ENCODE measurements around the gene BHLHE41.

BHLHE41 gene

DNA sequence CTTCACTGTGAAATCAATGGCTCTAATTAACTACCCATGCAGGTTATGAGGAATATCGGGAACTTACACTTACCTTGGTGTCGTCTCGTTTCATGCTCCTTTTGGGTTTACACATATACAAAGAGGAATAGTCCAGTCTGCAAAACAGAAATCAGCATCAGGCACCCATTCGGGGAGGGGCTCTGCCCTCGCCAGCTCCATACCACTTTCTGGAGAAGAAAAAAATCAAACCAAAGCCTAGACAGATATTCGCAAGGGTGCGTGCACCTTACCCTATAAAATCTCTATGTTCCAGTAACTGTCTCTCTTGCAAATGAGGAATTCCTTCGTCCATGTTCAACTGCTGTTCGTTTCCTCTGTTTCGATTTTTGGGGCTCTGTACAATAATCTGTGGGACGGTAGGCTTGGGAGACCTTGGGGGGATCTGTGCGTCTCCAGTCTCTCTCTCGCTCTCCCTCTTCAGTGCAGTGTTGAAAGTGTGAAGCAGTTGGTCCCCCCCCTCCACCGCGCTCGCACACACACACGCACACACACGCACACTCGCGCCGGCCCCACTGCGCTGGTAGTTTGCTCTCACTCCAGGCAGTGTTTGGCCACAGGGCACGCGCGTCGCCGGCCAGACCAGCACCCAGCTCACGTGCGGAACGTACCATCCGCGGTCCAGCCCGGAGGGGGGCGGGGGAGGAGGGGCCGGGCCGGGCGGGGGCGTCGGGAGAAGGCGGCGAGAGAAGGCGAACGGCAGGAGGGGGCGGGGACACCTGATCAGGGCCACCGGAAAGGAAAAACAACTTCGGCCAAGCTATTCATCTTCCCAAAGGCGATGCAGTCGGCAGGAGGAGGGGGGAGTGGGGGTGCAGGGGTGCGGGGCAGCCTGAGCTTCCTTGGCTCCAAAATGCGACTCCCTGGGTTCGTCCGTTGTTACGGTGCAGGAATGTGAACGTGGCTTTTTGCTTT is at the start of gene BHLHE41:
TSS of gene BHLHE41 (minus strand) at position 592 of the 954 bp plus-strand sequence. CDS start at position 334, 258 bp downstream.
- no peak for DNase-seq (ENCODE audit: low read depth in 1 of 2, low spot score in 1 of 2)

DNA sequence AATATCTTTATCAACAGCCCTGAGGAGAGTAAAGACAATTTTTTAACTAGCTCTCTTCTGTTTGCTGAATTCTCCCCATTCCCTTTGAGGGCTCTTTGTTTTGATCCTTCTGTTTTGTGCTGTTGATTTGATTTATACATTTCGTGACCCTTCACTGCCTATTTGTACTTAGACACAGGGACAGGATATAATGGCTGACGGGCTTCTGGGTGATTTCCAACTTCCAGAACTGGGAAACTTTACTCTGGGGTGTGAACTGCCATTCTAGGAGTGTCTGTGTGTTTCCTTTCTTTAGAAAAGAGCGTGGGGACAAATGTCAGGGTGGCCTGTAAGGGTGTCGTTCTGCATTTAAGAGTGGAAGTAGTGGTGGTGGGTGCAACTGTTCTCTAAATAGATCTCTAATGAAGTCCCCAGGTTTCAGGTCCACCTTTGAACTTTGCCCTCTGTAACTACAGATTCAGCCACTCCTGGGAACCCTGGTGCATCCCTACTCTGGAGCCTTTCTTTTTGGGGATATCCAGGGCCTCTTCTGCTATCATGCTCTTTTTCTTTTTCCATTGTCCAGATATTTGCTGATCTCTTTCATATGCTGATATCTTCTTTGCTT is 48.2 kb upstream of the BHLHE41 start:
- DNase-seq (ENCODE audit: low read depth in 1 of 2, low spot score in 1 of 2) = no peak

DNA sequence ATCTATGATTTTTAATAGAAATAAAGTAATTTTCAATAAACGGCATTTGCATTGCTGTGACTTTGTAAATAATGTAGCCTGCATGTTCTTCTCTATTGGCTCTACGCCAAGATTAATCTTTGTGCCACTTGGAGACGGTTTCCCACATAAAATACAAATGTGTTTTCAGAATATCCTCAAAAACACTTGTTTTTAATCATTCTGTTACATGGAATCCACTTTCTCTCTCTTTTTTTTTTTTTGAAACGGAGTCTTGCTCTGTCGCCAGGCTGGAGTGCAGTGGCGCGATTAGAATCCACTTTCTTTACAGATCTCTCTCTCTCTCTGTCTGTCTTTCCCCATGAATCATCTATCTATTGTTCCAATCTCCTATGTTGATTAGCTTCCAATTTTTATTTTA is 47.7 kb upstream of the BHLHE41 start:
- no peak for DNase-seq (ENCODE audit: low read depth in 1 of 2, low spot score in 1 of 2)

DNA sequence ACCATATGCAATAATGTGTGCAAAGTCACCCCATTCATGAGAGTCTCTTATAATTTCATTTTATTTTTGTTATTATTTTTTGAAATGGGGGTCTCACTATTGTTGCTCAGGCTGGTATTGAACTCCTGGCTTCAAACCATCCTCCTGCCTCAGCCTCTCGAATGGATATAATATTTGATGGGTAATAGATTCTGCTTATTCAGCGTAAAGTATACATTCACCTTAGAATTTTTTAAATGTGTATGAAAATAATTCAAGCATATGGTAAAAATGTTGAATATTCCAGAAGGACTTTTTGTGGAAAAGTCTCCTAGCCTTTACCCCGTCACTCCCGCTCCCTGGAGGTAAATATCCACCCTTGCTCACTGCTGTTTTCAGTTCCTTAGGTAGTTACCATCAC is 47.2 kb upstream of the BHLHE41 start:
- DNase-seq (ENCODE audit: low read depth in 1 of 2, low spot score in 1 of 2) = no peak

DNA sequence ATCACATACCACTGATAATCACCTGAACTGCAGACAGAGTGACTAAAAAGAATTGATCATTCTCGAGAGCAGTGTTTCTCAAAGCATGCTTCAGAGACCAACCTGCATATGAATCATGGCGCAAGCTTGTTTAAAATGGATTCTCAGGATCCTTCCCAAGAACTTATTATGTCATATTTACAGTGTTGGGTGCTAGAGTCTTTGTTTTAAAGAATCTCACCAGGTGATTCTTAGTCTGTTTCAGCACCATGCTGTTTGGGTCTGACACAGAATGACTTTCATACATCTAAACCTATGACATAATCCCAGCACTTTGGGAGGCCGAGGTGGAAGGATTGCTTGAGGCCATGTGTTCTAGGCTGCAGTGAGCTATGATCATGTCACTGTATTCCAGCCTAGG is 39.3 kb upstream of the BHLHE41 start:
- DNase-seq (ENCODE audit: low read depth in 1 of 2, low spot score in 1 of 2) = no peak

DNA sequence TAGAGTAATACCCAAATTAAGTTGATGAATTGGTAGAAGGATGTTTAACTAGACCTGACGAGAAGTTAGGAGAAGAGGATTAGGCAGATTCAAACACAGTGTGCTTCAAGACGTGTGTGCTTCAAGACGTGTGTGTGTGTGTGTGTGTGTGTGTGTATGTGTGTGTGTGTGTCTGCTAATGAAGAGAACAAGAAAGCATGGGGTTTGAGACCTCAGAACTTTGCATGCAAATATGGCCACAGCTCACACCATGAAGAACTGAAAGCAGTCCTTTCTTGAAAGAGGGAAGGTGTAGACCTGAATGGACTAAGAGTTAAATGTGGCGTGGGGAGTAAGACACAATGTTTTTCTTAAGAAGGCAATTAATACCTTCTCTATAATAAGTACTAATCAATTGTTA is 38.1 kb upstream of the BHLHE41 start:
- DNase-seq (ENCODE audit: low read depth in 1 of 2, low spot score in 1 of 2) = no peak

DNA sequence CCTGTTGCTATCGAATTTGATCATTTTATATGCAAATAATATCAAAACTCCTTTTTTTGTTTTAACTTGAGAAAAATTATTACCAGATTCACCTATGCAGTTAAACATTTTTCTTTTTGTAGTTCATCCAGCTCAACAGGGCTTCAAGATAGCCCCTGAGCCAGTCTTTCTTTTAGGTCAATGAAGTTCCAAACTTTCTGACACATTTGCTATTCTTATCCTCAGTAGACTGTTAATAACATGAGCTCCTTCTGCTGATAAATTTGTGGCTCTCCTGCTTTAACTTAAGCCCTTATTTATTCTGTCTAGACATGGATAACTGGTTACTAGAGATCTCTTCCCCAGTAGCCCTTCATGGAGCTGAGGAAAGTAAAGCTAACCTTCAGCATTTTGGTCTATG is 37.3 kb upstream of the BHLHE41 start:
- DNase-seq (ENCODE audit: low read depth in 1 of 2, low spot score in 1 of 2) = no peak

DNA sequence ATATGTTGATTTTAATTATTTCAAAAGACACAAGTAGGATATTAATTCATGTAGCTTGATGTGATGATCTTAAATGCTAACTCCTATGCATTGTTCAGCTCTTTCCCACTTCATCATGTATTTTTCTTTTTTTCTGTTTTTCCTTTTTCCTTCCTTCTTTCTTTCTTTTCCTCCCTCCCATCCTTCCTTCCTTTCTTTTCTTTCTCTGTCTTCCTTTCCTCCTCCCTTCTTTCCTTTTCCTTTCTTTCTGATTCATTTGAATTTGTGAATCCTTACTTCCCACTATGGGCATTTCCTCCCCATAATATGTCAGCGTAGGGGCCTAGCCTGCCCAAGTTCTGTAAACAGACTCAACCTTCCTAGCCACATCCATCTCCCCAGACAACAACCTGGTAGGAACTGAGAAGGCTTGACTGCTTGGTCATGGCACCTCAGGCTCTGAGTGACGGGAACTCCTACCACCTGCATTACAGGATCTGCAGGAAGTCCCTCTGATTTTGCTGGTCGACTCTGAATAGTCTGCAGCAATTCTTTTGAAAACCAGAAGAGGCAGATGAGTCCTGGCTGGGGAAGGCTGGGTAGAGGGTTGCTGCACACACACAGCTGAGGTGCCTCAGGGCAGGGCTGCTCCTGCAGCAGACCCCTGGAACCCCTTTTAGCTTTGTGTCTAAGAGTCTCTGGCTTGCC is 33.4 kb upstream of the BHLHE41 start:
- DNase-seq (ENCODE audit: low read depth in 1 of 2, low spot score in 1 of 2) = no peak

DNA sequence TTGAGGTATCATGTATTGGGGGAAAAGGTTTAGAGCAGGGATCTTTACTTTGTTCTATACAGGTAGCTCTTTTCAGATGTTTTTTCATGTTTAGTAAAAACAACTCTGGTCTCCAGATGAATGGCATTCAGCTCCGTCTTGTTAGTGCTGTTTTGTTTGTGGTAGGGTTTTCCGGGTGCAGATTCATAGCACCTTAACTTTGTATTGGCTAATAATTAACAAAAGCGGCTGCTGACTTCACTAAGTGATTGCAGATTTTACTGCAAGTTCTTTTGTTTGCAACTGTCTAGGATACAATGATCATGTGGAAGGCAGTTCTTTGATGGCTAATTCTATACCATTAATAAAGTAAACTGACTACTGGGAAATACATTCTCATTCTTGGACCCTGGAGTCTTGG is 32.2 kb upstream of the BHLHE41 start:
- DNase-seq (ENCODE audit: low read depth in 1 of 2, low spot score in 1 of 2) = no peak

DNA sequence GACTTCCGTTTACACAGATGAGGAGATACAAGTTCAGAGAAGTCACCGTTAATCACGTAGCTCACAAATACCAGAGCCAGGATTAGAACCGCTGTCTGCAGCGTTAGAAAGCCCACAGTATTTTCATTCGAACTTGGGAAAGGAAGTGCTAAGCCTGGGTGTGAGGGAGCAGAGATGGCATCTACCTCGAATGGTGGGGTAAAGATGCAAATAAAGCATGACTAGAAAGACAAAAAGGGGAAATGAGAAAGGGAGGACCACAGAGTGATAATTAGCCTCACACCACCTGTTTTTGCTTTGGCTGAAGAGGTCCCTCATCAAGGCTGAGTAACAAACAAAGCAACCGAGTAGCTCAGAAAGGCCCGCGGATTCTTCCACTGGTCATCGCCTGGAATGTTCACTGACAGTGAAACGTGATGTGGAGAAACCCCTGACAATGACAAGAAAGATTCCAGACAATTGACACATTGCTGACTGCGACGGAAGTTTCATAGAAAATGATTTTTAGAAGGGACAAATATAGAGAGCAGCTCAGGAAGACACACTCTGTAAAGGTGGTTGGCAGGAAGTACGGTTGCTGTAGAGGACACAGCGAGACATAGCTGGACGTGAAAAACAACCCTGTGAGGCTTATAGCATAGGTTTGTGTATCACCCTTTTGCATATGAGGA is 31.5 kb upstream of the BHLHE41 start:
- no peak for DNase-seq (ENCODE audit: low read depth in 1 of 2, low spot score in 1 of 2)

DNA sequence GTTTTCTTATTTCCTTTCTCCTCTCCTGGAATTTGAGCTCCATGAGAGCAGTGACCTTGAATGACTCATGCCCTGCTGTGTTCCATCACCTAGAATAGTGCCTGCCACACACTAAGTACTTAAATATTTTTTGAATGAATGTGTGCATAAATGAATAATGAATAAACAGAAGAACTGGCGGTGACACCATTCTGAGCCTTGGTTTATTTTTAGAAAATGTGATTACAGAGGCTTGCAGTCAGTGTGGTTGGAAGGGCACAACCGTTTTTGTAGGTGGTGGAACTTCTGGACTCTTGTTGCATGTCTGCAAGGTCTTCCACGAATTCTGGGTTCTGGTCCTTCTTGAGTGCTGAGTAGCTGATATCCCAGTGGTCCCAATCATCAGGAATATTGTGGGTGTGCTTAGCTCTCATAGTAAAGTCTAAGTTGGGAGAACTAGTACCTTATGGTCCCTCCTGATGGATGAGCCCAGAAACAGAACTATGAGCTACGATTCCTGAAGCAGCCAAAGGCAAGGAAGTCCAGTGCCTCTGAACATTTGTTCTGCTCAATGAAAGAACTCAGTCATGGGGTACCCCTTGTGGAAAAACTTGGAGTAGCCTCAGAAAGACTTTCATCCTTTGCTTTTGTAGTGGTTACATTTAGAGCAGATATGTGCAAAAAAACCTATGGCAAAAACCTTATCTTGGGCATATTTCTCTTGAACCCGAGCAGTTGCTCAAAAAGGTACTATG is 28.8 kb upstream of the BHLHE41 start:
- DNase-seq (ENCODE audit: low read depth in 1 of 2, low spot score in 1 of 2) = no peak

DNA sequence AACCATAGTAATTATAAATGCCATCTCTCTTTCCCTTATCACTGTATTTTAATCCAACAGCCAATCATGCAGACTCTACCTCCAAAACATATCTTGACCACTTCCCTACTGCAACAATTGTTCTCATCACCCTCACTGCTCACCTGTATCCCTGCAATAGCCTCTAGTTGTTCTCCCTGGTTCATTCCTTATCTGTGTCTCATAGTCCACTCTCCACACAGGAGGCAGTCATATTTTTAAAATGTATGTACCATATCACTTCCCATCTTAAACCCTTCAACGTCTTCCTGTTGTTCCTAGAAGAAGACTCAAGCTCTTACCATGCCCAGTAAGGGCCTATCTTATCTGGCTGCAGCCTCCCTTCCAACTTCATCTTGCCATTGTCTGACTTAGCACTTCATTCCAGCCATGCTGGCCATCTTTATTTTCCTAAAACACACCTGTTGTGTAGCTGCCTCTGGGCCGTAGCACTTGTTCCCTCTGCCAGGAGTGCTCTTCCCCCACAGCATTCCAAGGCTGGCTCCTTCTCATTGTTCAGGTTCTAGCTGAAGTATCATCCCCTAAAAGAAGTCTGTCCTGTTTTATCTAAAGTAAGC is 27.8 kb upstream of the BHLHE41 start:
- no peak for DNase-seq (ENCODE audit: low read depth in 1 of 2, low spot score in 1 of 2)

DNA sequence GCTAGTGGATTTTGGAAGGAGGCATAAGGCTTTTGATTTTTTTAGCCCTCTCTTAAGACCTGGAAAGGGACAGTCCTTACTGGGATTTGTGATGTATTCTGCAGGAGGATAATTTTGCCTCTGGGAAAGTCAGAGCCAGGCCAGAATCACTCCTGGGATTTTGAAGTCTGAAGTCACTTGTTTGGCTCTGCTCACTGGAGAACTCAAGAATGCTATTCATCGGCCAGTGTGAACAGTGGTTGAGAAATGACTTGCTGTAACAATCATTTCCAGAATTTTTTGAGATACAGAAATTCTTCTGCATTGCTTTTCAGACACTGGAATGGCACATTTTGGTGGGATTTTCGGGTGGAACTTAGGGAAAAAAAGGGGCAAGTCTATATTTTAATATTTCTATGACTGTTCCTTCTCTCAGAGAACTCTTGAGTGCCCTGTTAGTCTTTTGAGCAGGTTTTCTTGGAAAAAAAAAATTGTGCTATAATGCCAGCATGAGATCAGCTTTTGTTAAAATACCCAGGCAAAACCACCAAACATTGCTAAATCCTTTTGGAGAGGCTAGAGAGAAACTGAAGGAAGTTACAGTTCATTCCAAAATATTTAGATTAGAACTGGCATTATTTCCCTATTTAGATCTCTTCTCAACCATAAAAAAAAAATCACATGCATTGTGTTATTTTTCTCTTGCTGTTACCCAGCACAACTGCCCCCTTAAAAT is 26.1 kb upstream of the BHLHE41 start:
- no peak for DNase-seq (ENCODE audit: low read depth in 1 of 2, low spot score in 1 of 2)

DNA sequence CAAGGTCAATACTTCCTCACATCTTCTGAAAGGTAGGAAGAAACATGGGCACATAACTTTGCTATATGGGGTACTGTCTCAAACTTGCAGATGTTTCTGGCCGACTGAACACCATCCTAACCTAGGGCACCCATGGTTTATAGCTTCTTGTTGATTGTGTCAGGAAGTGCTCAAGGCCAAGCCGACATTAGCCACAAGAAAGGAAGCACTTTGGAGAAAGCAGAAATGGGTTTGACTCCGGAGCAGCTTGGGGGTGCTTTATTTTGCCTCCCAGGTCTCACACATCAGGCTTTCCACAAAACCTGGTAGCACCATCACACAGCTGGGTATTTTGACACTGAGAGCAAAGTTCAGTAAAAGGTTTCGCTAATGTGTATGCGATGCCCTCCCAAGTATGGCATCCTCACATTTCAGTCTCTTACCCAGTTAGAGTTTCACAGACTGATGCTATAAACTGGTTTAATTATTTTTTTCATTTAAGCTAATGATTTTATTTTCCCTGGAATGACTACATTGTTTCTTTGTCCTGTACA is 25.2 kb upstream of the BHLHE41 start:
- DNase-seq (ENCODE audit: low read depth in 1 of 2, low spot score in 1 of 2) = no peak

DNA sequence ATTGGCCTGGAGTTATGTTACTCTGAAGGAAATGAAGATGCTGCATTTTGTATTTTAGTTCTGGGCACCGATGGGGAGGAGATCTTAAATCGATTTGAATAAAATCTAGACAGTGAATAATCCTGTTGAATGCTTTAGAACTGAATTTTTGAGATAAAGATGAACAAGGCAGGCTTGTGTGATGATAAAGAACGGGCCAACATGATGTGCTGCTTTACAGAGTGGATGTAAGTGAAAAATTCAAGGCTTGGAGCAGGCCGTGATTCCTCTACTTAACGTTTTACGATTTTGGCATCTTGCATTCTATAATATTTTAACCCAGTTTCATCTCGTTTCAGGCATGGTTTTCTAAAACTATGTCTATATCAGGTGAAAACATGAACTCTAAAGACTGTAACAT is 23.5 kb upstream of the BHLHE41 start:
- DNase-seq (ENCODE audit: low read depth in 1 of 2, low spot score in 1 of 2) = no peak

DNA sequence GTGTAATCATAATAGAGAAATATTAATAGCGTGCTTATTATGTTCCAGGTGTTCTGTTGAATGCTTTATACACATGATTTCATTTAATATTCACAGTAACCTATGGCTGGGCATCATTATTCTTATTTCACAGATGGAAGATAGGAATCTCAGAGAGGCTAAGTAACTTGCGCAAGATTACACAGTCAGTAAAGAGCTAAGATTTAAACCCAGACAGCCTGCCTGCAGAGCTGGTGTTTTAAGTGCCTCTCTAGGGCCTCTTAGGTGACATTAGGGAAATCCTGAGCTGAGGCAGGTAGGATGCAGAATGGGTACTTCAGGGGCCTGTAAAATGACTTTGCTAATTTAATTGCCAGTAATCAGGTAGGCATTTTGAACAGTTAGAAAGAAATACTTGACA is 18.5 kb upstream of the BHLHE41 start:
- no peak for DNase-seq (ENCODE audit: low read depth in 1 of 2, low spot score in 1 of 2)

DNA sequence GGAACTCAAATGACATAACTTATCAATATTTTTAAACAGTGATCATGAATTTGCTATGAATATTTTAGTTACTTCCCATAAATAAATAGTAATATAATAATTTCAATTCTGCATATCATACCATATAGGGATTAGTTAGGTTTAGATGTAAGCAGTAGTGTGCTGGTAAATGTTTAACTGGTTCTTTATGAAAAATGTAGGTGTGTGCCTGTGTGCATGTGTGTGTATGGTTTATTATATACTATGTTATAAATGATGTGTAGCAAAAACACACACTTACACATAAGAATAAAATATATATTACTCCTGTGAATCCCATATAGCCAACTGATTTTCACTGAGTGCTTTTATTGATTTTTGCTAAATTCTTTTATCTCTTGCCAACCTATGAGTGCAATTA is 14.0 kb upstream of the BHLHE41 start:
- no peak for DNase-seq (ENCODE audit: low read depth in 1 of 2, low spot score in 1 of 2)

DNA sequence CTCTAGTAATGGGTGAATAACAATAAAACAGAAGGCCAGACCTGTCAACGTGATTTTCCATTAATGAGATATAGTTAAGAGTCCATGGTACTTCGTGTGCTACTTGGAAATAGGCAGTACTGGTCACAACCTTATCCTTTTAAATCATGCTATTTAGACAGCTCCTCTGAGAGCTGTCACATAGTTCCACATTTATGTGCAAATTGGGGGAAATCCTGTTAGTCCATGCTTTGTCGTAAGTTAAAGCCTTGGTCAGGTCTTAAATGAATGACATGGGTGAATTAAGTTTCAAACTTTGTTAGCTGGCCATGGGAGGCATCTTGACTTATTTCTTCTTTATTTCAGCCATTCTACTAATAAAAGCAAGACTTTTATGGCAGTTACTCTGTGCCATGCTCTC is 11.9 kb upstream of the BHLHE41 start:
- DNase-seq (ENCODE audit: low read depth in 1 of 2, low spot score in 1 of 2) = no peak

DNA sequence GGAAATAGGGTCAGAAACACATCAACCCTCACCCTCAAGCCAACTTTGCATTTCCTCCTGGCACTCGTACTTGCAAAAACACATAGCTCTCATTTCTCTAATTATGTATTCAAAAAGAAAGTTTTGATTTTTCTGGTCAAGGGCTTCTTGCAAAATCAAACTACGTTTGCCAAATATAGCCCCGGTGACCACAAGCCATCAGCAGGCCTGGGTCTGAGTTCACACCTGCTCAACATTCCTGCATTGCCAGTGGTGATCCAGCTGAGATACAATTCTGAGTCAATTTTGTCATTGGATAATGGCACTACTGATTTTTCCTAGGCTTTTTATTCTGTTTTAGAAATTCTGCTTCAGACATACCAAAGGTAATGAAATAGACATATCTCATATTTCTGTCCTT is 10.7 kb upstream of the BHLHE41 start:
- DNase-seq (ENCODE audit: low read depth in 1 of 2, low spot score in 1 of 2) = no peak

DNA sequence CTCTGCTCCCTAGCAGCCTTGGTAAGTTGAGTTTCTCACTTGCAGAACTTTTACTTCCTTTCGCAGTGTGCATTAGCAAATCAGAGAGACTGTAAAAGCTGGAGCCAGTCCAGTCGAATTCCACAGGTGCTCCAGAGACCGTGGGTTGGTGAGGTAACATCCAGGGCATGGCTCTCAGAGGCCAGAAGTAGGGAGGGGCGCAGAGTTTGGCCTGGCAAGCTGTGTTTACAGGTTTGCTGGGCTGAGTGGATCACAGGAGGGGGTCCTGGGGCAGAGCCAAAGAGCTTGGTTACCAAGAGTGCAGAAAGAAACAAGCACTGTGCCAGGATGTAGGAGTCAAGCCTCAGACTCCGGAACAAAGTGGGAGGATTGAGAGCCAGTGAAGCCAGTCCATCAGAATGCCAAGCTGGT is 10.2 kb upstream of the BHLHE41 start:
- no peak for DNase-seq (ENCODE audit: low read depth in 1 of 2, low spot score in 1 of 2)
